Parathyroid adenoma (tissue), 2 donors: Measurements from ENCODE around the gene SLC9A8.
A peak's percentile ranks its signal among the peaks of the same experiment; 100 is the strongest.

Source experiments
- H2AFZ ChIP-seq: fragments of 300-600 bp; sonication (generic); one replicate; pipeline ENCODE4 v1.7.0; 2017; ENCODE audit warnings: antibody characterized with exemption, mild to moderate bottlenecking
- H3K27ac ChIP-seq: fragments of 300-600 bp; sonication (generic); one replicate; pipeline ENCODE4 v1.7.0; 2017
- H3K27me3 ChIP-seq: fragments of 300-600 bp; sonication (generic); one replicate; pipeline ENCODE4 v1.7.0; 2017; ENCODE audit warnings: low read length; ENCODE audit not compliant: control insufficient read depth, insufficient read depth
- H3K36me3 ChIP-seq: fragments of 300-600 bp; sonication (generic); one replicate; pipeline ENCODE4 v1.7.0; 2017; ENCODE audit warnings: low read length; ENCODE audit not compliant: control insufficient read depth, insufficient read depth
- H3K4me1 ChIP-seq: fragments of 300-600 bp; sonication (generic); one replicate; pipeline ENCODE4 v1.7.0; 2017; ENCODE audit warnings: control low read depth
- H3K4me2 ChIP-seq: fragments of 300-600 bp; sonication (generic); one replicate; pipeline ENCODE4 v1.7.0; 2017; ENCODE audit warnings: low read length
- H3K4me3 ChIP-seq: fragments of 300-600 bp; sonication (generic); one replicate; pipeline ENCODE4 v1.7.0; 2017; ENCODE audit warnings: low read depth, low read length
- H3K79me2 ChIP-seq: fragments of 300-600 bp; sonication (generic); one replicate; pipeline ENCODE4 v1.7.0; 2017; ENCODE audit warnings: control low read depth
- H3K9ac ChIP-seq: fragments of 300-600 bp; sonication (generic); one replicate; pipeline ENCODE4 v1.7.0; 2017; ENCODE audit warnings: mild to moderate bottlenecking
- H3K9me3 ChIP-seq: fragments of 300-600 bp; sonication (generic); one replicate; pipeline ENCODE4 v1.7.0; 2017; ENCODE audit warnings: low read length; ENCODE audit not compliant: control insufficient read depth
- CTCF ChIP-seq: fragments of 300-600 bp; sonication (generic); IDR thresholded peaks from one replicate; pipeline ENCODE4 v1.7.0; 2017; ENCODE audit warnings: antibody characterized with exemption, mild to moderate bottlenecking
- donor health status: primary hyperparathyroidism.

Gene SLC9A8

GRCh38 chr20:49821381-49821780, 8.8 kb downstream of the SLC9A8 start:
- H3K4me1 ChIP-seq, result no peaks in the 10 kb centered on the region
- H3K4me2 ChIP-seq, result no peak overlapping the region
- H3K79me2 ChIP-seq, result no peaks in the 10 kb centered on the region
- H3K4me3 ChIP-seq, result no peak overlapping the region
- no peak overlapping the region for H3K27ac ChIP-seq
- no peaks in the 10 kb centered on the region for H3K9me3 ChIP-seq
- TF ChIP-seq CTCF, result no peak
- no peaks in the 10 kb centered on the region for H3K27me3 ChIP-seq
- H2AFZ ChIP-seq, result no peak overlapping the region
- H3K36me3 ChIP-seq, result no peaks in the 10 kb centered on the region
- no peak overlapping the region for H3K9ac ChIP-seq

DNA sequence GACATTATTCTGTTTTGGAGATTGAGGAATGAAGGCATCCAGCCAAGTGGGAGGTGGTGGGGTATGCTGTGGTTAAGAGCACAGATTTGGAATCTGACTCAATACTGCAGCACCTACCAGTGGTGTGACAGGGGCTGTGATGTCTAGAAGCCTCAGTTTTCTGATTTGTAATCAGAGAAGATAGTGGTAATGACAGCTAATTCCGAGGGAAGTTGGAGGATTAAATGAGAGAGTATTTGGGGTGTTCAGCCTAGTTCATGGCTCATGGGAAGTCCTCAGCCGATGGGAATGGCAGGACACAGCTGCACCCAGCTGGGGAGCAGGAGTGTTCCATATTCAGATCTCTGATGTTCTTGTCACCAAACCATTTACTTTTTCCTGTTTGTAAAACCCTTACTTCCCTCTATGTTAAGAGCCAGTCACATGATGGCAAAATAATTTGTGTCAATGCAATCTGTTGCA, 9.3 kb downstream of the SLC9A8 start:
- H3K79me2 ChIP-seq, result no peaks in the 10 kb centered on the region
- no peak overlapping the region for H3K9ac ChIP-seq
- H3K4me2 ChIP-seq, result no peak overlapping the region
- no peak overlapping the region for H2AFZ ChIP-seq
- H3K9me3 ChIP-seq, result no peaks in the 10 kb centered on the region
- no peaks in the 10 kb centered on the region for H3K36me3 ChIP-seq
- H3K4me1 ChIP-seq, result no peaks in the 10 kb centered on the region
- H3K4me3 ChIP-seq, result no peak overlapping the region
- H3K27ac ChIP-seq, result no peak overlapping the region
- H3K27me3 ChIP-seq, result no peaks in the 10 kb centered on the region
- TF ChIP-seq CTCF, result peak; percentile 8

DNA sequence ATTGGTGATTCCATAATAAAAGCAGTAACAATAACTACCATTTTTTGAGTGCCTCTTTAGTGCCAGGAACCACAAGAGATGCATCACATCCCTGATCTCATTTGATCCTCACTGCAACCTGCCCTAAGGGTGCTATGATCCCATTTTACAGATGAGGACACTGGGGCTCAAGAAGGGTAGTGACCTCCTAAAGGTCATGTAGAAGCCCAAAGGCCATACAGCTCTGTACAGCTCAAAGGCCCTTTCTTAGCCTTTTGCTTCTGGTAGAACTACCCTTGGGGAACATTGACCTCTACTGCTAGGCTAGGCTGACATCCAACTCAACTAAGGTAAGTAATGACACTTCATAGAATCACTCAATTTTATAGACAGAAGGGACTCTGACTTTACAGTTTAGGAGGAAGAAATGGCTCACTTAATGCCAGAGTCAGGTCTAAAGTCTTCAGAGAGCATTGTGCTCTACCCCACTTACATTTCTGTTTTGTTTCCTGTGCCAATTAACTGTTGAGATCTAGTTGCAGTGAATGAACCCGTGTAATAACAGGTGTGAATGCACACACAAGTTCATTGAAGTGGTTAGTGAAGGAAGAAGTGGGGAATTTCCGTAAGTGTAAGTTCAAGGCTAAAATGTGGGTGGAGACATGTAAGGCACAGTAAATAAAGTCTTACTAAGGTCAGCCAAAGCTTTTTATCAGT, 10.7 kb downstream of the SLC9A8 start:
- no peak overlapping the region for H3K4me2 ChIP-seq
- H3K27me3 ChIP-seq, result no peaks in the 10 kb centered on the region
- H3K9me3 ChIP-seq, result no peaks in the 10 kb centered on the region
- no peak overlapping the region for H3K9ac ChIP-seq
- H3K4me1 ChIP-seq, result no peaks in the 10 kb centered on the region
- H3K4me3 ChIP-seq, result no peak overlapping the region
- no peak overlapping the region for H2AFZ ChIP-seq
- TF ChIP-seq CTCF, result no peak
- no peaks in the 10 kb centered on the region for H3K36me3 ChIP-seq
- no peaks in the 10 kb centered on the region for H3K79me2 ChIP-seq
- no peak overlapping the region for H3K27ac ChIP-seq

- H3K4me3 ChIP-seq, result no peak overlapping the region
- H3K79me2 ChIP-seq, result no peaks in the 10 kb centered on the region
- H2AFZ ChIP-seq, result no peak overlapping the region
- H3K9me3 ChIP-seq, result no peaks in the 10 kb centered on the region
- H3K4me1 ChIP-seq, result no peaks in the 10 kb centered on the region
- no peak overlapping the region for H3K27ac ChIP-seq
- no peak overlapping the region for H3K4me2 ChIP-seq
- H3K36me3 ChIP-seq, result no peaks in the 10 kb centered on the region
- H3K9ac ChIP-seq, result no peak overlapping the region
- TF ChIP-seq CTCF, result no peak
- no peaks in the 10 kb centered on the region for H3K27me3 ChIP-seq
These were observed 11.6 kb downstream of the SLC9A8 start for GRCh38 chr20:49824206-49824605.

GRCh38 chr20:49825521-49826033, 12.9 kb downstream of the SLC9A8 start:
- Histone ChIP-seq H3K79me2 (no peaks in the 10 kb centered on the region), H3K4me3 (no peak overlapping the region), H3K9me3 (no peaks in the 10 kb centered on the region), H3K36me3 (no peaks in the 10 kb centered on the region), H2AFZ (no peak overlapping the region), H3K27me3 (no peaks in the 10 kb centered on the region), H3K27ac (no peak overlapping the region), H3K4me1 (no peaks in the 10 kb centered on the region), H3K9ac (no peak overlapping the region), H3K4me2 (no peak overlapping the region)
- no peak for TF ChIP-seq CTCF
